HL-60 (cell line): ENCODE measurements around the gene SEC14L5.

Experiments
- DNase-seq, 2 experiments: peaks; one replicate each; pipeline ENCODE4 v3.0.0-alpha.2; 2010 to 2020; ENCODE audit warnings: low read depth in 1 of 2, low spot score in 1 of 2
- H3K27ac ChIP-seq: fragments of 250-450 bp; sonication (Bioruptor Pico); replicated peaks from 2 replicates; pipeline ENCODE4 v1.5.1; 2020; ENCODE audit warnings: mild to moderate bottlenecking, moderate library complexity
- H3K27me3 ChIP-seq: fragments of 250-450 bp; sonication (Bioruptor Pico); 2 replicates; pipeline ENCODE4 v1.5.1; 2021; ENCODE audit warnings: mild to moderate bottlenecking, moderate library complexity; ENCODE audit not compliant: insufficient read depth, poor library complexity, severe bottlenecking
- H3K4me3 ChIP-seq: replicated peaks from 2 replicates; pipeline ENCODE4 v1.5.1; 2011; ENCODE audit warnings: mild to moderate bottlenecking, control low read depth, low read length; ENCODE audit not compliant: insufficient read depth
- GABPA ChIP-seq: IDR thresholded peaks from 2 replicates; pipeline ENCODE4 v1.6.1; 2012; ENCODE audit warnings: low read depth
- POLR2AphosphoS5 ChIP-seq: IDR thresholded peaks from 2 replicates; pipeline ENCODE4 v1.6.1; 2012; ENCODE audit warnings: low read depth
- SPI1 ChIP-seq: IDR thresholded peaks from 2 replicates; pipeline ENCODE4 v1.6.1; 2012; ENCODE audit warnings: low read depth, mild to moderate bottlenecking, borderline replicate concordance
- TF ChIP-seq, protein P1 (sequence below): IDR thresholded peaks from 2 replicates; pipeline ENCODE4 v1.6.1; 2012; ENCODE audit warnings: low read depth; ENCODE audit not compliant: insufficient replicate concordance
- TF ChIP-seq, protein P2 (sequence below): IDR thresholded peaks from one replicate; pipeline ENCODE4 v1.5.1; 2011; ENCODE audit warnings: low read length, control low read depth, inconsistent platforms; ENCODE audit not compliant: insufficient read depth

Gene SEC14L5

DNA sequence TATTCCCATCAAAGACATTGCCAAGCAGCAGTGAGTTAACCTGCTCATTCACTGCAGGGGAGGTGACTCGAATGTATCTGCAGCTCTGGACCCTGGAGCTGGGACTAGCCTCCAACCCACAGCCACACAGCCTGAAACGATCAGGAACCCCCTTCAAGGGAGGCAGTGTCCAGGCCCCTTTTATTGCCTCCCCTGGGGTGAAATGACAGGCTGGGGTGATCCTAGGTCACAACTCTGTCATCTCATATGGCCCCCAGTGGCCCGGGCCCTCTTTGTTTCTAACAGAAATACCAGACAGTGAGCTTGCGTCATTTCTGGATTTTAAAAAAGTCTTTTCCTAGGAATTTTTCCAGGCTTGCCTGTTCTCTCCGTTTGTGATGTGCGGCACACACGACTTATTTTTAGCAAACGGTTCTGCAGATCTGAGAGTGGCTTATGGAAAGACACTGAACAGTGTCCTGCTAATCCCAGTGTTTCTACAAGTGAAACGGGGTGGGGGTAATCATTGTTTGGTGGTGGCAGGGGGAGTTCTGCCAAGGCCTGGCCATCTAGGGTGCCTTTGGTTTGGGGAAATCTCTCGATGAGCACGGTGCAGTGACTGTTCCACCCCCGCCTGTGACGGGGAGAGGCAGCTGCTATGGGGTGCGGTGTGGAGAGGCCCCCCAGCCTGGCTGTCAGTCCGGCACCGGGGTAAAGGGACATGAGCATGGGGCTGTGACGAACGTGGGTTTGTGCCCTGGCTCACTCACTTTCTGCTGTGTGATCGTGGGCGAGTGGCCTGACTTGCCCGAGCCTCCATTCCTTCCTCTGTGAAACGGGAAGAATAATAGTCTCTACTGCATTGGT is 48.4 kb downstream of the SEC14L5 start:
- no peak overlapping the region for H3K4me3 ChIP-seq
- TF ChIP-seq, protein P1, sequence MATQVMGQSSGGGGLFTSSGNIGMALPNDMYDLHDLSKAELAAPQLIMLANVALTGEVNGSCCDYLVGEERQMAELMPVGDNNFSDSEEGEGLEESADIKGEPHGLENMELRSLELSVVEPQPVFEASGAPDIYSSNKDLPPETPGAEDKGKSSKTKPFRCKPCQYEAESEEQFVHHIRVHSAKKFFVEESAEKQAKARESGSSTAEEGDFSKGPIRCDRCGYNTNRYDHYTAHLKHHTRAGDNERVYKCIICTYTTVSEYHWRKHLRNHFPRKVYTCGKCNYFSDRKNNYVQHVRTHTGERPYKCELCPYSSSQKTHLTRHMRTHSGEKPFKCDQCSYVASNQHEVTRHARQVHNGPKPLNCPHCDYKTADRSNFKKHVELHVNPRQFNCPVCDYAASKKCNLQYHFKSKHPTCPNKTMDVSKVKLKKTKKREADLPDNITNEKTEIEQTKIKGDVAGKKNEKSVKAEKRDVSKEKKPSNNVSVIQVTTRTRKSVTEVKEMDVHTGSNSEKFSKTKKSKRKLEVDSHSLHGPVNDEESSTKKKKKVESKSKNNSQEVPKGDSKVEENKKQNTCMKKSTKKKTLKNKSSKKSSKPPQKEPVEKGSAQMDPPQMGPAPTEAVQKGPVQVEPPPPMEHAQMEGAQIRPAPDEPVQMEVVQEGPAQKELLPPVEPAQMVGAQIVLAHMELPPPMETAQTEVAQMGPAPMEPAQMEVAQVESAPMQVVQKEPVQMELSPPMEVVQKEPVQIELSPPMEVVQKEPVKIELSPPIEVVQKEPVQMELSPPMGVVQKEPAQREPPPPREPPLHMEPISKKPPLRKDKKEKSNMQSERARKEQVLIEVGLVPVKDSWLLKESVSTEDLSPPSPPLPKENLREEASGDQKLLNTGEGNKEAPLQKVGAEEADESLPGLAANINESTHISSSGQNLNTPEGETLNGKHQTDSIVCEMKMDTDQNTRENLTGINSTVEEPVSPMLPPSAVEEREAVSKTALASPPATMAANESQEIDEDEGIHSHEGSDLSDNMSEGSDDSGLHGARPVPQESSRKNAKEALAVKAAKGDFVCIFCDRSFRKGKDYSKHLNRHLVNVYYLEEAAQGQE = no peak
- no peak for TF ChIP-seq POLR2AphosphoS5
- TF ChIP-seq GABPA = no peak
- no peak for TF ChIP-seq SPI1
- no peak overlapping the region for H3K27ac ChIP-seq
- no peak for DNase-seq
- H3K27me3 ChIP-seq = no peaks in the 10 kb centered on the region

DNA sequence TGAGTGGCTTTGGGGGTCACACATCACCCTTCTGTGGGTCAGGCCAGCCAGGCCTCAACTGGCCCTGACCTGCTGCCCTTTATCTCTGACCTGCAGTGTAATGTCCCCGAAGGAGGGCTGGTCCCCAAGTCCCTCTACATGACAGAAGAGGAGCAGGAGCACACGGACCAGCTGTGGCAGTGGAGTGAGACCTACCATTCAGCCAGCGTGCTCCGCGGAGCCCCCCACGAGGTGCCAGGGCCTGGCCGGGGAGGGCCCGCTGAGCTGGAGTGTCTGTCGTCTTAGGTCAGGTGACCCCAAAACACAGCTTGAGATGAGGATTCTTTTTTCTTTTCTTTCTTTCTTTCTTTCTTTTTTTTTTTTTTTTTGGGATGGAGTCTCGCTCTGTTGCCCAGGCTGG is 49.1 kb downstream of the SEC14L5 start:
- DNase-seq = no peak
- Histone ChIP-seq H3K4me3 (no peak overlapping the region), H3K27ac (no peak overlapping the region), H3K27me3 (no peaks in the 10 kb centered on the region)
- TF ChIP-seq, protein P1 = no peak
- TF ChIP-seq GABPA (no peak), POLR2AphosphoS5 (no peak), SPI1 (no peak)
- TF ChIP-seq, protein P2, sequence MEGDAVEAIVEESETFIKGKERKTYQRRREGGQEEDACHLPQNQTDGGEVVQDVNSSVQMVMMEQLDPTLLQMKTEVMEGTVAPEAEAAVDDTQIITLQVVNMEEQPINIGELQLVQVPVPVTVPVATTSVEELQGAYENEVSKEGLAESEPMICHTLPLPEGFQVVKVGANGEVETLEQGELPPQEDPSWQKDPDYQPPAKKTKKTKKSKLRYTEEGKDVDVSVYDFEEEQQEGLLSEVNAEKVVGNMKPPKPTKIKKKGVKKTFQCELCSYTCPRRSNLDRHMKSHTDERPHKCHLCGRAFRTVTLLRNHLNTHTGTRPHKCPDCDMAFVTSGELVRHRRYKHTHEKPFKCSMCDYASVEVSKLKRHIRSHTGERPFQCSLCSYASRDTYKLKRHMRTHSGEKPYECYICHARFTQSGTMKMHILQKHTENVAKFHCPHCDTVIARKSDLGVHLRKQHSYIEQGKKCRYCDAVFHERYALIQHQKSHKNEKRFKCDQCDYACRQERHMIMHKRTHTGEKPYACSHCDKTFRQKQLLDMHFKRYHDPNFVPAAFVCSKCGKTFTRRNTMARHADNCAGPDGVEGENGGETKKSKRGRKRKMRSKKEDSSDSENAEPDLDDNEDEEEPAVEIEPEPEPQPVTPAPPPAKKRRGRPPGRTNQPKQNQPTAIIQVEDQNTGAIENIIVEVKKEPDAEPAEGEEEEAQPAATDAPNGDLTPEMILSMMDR = no peak

DNA sequence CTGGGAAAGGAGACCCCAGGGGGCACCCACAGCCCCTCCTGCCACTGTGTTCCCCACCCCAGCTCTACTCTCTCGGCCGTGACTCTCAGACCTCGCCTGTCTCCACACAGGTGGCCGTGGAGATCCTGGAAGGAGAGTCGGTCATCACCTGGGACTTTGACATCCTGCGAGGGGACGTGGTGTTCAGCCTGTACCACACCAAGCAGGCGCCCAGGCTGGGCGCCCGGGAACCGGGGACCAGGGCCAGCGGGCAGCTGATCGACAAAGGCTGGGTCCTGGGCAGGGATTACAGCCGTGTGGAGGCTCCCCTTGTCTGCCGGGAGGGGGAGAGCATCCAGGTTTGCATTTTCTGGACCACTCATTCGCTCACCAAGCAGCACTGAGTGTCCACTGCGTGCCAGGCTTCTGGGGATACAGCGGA is 50.2 kb downstream of the SEC14L5 start:
- DNase-seq = no peak
- Histone ChIP-seq H3K27me3 (no peaks in the 10 kb centered on the region), H3K27ac (no peak overlapping the region), H3K4me3 (no peak overlapping the region)
- no peak for TF ChIP-seq POLR2AphosphoS5
- TF ChIP-seq GABPA = no peak
- TF ChIP-seq, protein P1 = no peak
- TF ChIP-seq, protein P2 = no peak
- TF ChIP-seq SPI1 = no peak
